HG03025 (cell line): ENCODE measurements around the gene TMTC2.

ENCODE experiments used
- ATAC-seq: cut with Tn5 transposase; IDR thresholded peaks from one replicate; pipeline ENCODE4 v1.9.1; 2021; ENCODE audit warnings: mild to moderate bottlenecking, moderate library complexity; ENCODE audit not compliant: unreplicated experiment, low FRiP score

Gene TMTC2

GRCh38 chr12:82981150-82981549, 294.4 kb downstream of the TMTC2 start:
- ATAC-seq = no peak

GRCh38 chr12:82994117-82994516, 307.4 kb downstream of the TMTC2 start:
- no peak for ATAC-seq

- no peak for ATAC-seq
Observed at GRCh38 chr12:82996168-82996812, 309.6 kb downstream of the TMTC2 start.

DNA sequence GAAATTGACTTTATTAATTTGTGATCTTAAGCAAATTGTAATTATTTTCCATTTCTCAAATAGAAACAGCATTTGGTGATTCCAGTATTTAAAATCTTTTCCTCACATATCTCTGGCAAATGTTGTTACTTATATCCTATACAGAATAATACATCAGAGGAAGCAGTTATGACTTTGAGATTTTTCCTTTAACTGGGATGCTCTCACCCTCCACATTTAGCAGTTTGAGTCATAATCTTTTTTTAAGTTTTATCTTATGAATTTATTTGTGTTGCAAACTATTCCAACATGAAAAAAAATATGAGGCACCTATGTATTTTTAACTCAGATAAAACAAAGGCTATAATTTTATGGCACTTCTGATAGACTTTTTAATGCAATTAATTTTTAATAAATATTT, 311.8 kb downstream of the TMTC2 start:
- ATAC-seq = no peak

DNA sequence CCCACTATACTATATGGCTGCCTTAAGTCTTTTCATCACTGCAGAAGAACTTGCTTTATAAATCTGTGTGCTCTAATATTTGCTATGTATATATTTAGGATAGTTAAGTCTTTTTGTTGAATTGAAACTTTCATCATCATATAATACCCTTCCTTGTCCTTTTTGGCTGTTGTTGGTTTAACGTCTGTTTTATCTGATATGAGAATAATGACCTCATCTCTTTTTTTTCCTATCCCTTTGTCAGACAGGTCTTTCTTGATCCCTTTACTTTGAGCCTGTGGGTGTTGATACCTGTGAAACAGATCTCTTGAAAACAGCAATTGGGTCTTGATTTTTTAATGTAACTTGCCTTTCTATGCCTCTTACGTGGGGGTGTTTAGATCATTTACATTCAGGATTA, 316.3 kb downstream of the TMTC2 start:
- ATAC-seq = no peak

- no peak for ATAC-seq
Observed at GRCh38 chr12:83005534-83006197, 319.0 kb downstream of the TMTC2 start.

GRCh38 chr12:83008703-83009102, 322.0 kb downstream of the TMTC2 start:
- ATAC-seq = no peak

DNA sequence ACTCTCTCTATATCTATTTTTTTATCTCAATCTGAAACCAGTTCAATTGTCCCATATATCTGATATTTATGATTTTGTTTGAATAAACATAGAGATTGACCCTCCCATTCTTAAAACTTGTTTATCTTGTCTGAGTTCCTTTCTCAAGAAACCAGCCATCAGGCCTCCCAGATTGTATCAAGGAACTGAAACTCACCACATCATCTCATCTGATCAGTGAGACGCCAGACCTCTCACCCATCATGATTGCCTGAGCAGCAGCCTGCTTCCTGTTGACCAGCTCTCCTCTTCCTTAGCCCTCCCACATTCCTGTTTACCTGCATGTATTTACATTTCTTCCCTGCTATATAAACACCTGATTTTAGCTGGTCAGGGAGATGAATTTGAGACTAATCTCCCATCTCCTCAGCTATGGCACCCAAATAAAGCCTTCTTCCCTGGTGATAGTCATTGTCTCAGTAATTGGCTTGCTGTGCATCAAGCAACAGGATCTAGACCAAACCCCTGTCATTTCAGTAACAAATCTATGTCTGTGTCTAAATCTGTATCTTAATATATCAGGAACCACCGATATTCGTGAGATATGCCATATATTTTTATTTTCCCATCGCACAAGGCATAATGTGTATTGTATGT, 323.6 kb downstream of the TMTC2 start:
- ATAC-seq = no peak

DNA sequence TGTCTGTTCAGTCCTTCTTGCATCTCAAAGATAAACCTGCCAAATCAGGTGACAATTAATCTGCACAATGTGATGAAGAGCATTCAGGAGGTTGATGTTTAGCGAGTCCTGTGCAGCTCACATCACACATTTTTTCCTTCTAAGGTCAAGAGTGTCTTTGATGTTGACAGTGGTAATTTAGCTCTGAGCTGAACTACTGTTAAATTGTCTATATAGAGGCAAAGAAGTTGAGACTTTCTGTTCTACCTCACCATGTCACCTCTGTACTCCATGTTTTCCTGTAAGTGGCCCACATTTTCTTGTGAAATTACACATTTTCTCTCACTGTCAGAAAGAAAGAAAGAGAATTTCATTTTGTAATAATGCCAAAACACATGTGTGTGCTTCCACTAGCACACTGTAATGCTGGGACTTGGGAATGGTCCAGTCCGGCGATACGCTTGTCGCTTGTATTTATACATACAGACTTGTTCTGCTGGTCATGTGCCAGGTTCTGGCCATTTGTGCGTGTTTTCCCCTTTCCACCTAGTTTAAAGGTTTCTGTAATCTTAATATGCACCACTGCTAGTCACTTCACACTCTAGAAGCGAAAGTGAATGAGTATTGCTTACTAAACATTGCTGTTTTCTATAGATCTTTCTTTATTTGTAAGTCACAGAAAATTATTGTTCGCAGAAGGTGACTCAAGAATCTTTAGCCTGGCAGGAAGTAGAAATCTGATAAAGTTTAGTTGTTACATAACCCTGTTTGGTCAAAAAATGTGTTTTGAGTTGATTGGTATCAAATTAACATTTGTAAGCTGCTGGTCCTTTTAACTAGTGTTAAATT, 328.9 kb downstream of the TMTC2 start:
- no peak for ATAC-seq

DNA sequence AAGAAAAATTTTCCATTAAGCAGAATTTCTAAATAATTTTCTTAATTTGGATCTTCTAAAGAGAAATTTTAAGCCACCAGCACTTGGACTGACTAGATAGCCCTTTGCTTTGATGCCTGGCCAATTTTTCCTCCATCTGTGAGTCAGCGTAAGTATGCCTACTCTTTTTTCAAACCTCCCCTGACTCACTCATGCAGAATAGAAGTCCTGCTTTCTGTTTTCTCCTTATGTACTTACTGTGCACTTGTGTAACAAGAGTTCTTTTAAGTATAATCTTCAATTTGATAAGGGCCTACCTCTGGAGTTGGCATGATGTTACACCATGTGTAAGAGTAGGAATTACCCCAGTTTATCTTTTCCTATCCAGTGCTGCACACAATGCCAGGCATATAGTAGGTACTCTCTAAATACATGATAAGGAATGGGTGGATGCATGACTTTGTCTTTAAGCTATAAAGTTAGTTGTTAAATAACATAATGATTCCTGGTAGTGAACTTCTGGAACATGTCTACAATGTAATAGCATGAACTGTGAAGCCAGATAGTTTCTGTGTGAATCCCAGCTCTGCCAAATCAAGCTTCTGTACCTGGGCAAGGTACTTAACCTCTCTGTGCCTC, 329.6 kb downstream of the TMTC2 start:
- ATAC-seq = no peak

DNA sequence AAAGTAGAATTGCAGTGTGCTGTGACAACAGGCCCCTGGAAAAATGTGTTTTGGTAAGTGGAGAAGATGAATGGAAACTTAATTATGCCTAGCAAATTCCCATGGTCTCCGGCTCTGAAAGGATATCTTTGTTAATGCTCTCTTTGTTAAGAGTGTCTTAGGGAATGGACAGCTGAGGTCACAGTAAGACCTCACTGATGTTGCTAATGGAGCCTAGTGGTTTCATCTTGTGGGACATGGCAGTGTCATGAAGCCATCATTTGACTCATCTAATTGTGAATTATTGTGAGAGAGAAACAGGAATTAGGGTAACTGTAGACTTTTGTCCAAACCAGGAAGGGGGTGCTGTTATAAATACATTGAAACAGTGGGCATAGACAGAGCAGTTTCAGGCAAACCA, 330.3 kb downstream of the TMTC2 start:
- no peak for ATAC-seq

- no peak for ATAC-seq
Observed at GRCh38 chr12:83018088-83018487, 331.4 kb downstream of the TMTC2 start.

DNA sequence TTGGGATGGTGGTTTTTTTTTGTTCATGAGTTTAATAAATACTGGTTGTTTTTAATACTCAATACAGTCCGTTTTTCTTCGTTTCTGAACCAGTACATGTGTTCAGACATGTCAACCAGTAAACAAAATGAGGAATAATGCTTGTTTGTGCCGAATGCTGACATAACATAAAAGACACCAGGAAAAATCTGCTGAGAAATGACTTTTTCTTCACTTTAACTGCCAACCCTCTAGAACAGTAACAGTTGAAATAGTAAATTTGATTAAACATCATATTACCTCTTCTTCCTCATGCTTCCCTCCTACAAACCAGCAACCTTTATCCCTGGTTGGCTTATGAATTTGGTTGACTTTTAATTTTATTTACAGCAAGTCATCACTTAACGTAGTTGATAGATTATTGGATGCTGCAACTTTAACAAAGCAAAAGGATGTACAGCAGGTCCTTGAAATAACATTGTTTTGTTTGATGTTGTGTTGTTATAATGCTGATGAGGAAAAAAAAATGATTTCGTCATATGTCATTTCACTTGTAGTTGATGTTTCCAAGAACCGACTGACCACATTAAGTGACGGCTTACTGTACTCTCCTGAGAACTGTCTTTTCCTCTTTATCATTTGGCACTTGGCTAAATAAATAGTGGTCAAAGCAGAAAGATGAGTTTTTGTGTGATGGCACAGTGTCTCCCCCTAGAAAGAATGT, 340.5 kb downstream of the TMTC2 start:
- ATAC-seq = no peak

- no peak for ATAC-seq
Observed at GRCh38 chr12:83031196-83031595, 344.5 kb downstream of the TMTC2 start.

GRCh38 chr12:83036847-83037246, 350.1 kb downstream of the TMTC2 start:
- ATAC-seq = no peak

GRCh38 chr12:83039413-83039812, 352.7 kb downstream of the TMTC2 start:
- ATAC-seq = no peak

GRCh38 chr12:83040339-83040738, 353.6 kb downstream of the TMTC2 start:
- no peak for ATAC-seq

- no peak for ATAC-seq
Observed at GRCh38 chr12:83040991-83041390, 354.3 kb downstream of the TMTC2 start.

DNA sequence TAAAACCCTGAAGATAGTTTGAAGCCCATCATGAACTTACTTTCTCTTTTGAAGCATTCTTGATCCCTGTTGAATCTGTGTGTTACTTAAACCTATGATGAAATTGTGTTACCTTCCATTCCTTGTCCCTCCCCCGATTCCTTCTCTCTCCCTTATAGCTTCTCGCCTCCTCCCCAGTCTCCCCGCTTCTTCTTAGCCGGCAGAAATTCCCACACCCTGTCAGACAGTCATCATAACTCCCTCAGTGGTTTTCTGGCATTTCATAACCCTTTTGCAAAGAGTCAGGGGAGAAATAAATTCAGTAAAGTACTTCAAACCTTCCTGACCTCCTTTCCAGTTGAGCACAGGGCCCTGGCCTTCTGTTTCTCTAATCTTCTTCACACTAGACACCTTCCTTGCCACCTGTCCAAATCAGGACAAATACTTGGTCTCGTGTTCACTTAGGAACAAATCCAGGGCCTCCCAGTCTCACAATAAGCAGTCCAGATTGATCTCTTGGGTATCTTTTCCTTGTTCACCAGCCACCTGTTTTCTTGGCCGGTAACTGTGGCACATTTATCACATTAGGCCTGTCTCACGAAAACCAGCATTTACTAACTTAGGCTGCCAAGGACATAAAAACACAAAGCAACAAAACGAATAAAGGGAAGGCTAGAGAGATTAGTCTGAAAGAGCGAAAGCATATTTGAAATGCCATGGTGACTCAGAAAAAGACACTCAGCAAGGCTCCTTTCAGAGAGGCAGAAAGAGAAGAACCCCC, 355.9 kb downstream of the TMTC2 start:
- ATAC-seq = no peak
